ENCODE data around the gene CHKA.
"Not testable (repeated sequence)": the region's sequence is repeated elsewhere in the genome, so short reads cannot be mapped to it uniquely, and the experiment has no call there.

Gene CHKA

GRCh38 chr11:68116126-68116525 lies 5.1 kb downstream of the CHKA start:
- no peak for DNase-seq (ENCODE audit: low spot score)

GRCh38 chr11:68115285-68115684 lies 5.9 kb downstream of the CHKA start:
- DNase-seq (ENCODE audit: low spot score): no peak

GRCh38 chr11:68113986-68114385 lies 7.2 kb downstream of the CHKA start:
- no peak for DNase-seq (ENCODE audit: low spot score)

GRCh38 chr11:68107689-68108088 lies 13.5 kb downstream of the CHKA start:
- no peak for DNase-seq (ENCODE audit: low spot score)

- DNase-seq (ENCODE audit: low spot score): no peak
Observed at GRCh38 chr11:68106165-68106940, 14.8 kb downstream of the CHKA start.

- DNase-seq (ENCODE audit: low spot score): no peak
Observed at GRCh38 chr11:68099474-68100405, 21.4 kb downstream of the CHKA start.

GRCh38 chr11:68099057-68099456 lies 22.1 kb downstream of the CHKA start:
- no peak for DNase-seq (ENCODE audit: low spot score)

GRCh38 chr11:68096962-68097361 lies 24.2 kb downstream of the CHKA start:
- no peak for DNase-seq (ENCODE audit: low spot score)

- DNase-seq (ENCODE audit: low spot score): no peak
Observed at GRCh38 chr11:68093565-68093964, 27.6 kb downstream of the CHKA start.

- DNase-seq (ENCODE audit: low spot score): not testable (repeated sequence)
Observed at GRCh38 chr11:68092946-68093345, 28.2 kb downstream of the CHKA start.

- DNase-seq (ENCODE audit: low spot score): no peak
Observed at GRCh38 chr11:68092411-68092810, 28.8 kb downstream of the CHKA start.

- DNase-seq (ENCODE audit: low spot score): no peak
Observed at GRCh38 chr11:68090706-68091105, 30.5 kb downstream of the CHKA start.

- DNase-seq (ENCODE audit: low spot score): no peak
Observed at GRCh38 chr11:68090287-68090686, 30.9 kb downstream of the CHKA start.

- no peak for DNase-seq (ENCODE audit: low spot score)
Observed at GRCh38 chr11:68089679-68090078, 31.5 kb downstream of the CHKA start.

GRCh38 chr11:68083517-68083916 lies 37.7 kb downstream of the CHKA start:
- DNase-seq (ENCODE audit: low spot score): no peak

- DNase-seq (ENCODE audit: low spot score): no peak
Observed at GRCh38 chr11:68082481-68082880, 38.7 kb downstream of the CHKA start.

GRCh38 chr11:68081691-68082090 lies 39.5 kb downstream of the CHKA start:
- DNase-seq (ENCODE audit: low spot score): no peak

- no peak for DNase-seq (ENCODE audit: low spot score)
Observed at GRCh38 chr11:68080860-68081259, 40.3 kb downstream of the CHKA start.

GRCh38 chr11:68077617-68078582 lies 43.3 kb downstream of the CHKA start:
- no peak for DNase-seq (ENCODE audit: low spot score)

- no peak for DNase-seq (ENCODE audit: low spot score)
Observed at GRCh38 chr11:68076371-68077042, 44.7 kb downstream of the CHKA start.

- DNase-seq (ENCODE audit: low spot score): no peak
Observed at GRCh38 chr11:68074584-68075352, 46.4 kb downstream of the CHKA start.

All from activated CD4-positive, alpha-beta T cell treated with anti-CD3 and anti-CD28 coated beads, Interleukin-2, Interleukin-4, amounts not matched to agents 100 ng/mL and 50 ng/mL, durations not matched to agents 16 hours and 8 hours (primary cell).